CD4-positive, alpha-beta T cell treated with Interleukin-4 for 1 hour (primary cell): ENCODE results near the gene CRYM.
"Not testable (repeated sequence)": the region's sequence is repeated elsewhere in the genome, so short reads cannot be mapped to it uniquely, and the experiment has no call there.

ENCODE experiments used
- DNase-seq, 2 donors: peaks; one replicate each; pipeline ENCODE4 v3.0.0-alpha.2; 2020 to 2022

Gene CRYM

DNA sequence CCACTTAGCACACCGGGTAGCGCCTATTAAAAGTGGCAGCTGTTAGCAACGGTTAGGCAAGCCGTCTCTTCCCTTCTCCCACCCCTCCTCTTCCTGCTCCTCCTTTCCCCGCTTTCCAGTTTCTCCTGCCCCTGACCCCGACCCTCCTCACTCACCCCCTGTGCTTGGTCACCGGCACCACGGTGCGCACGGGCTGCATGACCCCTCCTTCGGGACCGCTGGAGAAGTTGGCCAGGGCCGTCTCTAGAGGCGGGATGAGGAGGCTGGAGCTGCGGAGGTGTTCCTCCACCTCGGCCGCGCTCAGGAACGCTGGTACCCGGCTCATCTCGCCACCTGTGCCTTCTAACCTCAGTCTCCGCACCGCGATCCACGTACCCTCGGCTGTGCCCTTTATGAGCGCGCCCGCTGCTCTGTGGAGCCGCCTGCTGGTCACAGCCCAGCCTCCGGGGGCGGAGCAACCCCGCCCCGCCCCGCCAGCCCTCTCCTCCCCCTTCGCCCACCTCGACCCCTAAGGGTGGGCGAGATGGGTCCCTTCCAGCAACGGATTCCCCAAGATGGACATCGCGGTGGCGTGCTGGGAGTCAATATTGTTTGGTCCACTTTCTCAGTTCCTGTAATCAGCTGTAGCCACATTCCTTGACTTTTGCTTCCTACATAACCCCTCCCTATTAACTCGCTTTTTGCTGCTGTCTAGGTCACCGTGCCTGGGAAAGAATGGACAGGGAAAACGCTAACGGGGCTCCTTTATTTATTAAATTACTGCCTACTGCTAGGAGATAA is at the start of gene CRYM:
Gene CRYM, minus strand, starts transcription at position 364 of the 780 bp plus-strand sequence. Its CDS starts 39 bp downstream, at position 325.
- peak in 1 of 2 donors; percentile 50 for DNase-seq

DNA sequence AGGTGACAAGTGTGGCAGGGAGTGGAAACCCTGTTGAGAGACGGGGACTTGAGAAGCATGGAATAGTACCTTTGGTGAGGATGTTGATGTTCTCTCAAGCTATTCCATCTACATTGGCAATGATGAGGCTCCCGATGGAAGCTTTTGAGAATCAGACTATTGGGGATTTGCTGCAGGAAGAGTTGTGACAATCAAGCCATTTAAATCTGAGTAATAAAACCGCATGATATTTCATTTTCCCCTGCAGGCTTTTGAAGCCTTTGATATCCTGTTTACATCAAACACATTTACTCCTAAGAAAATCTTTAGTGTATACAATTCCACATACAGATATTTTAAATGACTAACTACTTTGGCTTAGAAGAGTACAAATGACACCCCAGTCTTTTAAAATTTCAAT is 49.0 kb upstream of the CRYM start:
- DNase-seq, result no peak

- no peak for DNase-seq
These were observed 48.4 kb upstream of the CRYM start for GRCh38 chr16:21326459-21326858.

GRCh38 chr16:21324267-21324666 is 46.2 kb upstream of the CRYM start:
- DNase-seq, result no peak

- DNase-seq, result not testable (repeated sequence)
These were observed 44.2 kb upstream of the CRYM start for GRCh38 chr16:21322251-21322650.

DNA sequence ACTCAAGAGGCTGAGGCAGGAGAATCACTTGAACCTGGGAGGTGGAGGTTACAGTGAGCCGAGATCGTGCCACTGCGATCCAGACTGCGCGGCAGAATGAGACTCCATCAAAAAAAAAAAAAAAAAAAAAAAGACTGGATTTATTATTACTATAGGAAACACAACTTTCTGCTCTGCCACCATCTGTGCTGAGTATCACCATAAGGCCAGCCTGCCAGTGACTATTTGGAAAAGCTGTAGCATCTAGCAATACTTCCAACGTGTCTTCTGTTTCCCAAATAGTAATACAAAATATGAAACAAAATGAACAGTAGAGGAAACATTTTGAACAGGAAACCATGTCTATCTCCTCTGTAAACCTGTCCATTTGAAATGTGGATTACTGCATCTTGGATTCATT is 43.6 kb upstream of the CRYM start:
- DNase-seq, result no peak

DNA sequence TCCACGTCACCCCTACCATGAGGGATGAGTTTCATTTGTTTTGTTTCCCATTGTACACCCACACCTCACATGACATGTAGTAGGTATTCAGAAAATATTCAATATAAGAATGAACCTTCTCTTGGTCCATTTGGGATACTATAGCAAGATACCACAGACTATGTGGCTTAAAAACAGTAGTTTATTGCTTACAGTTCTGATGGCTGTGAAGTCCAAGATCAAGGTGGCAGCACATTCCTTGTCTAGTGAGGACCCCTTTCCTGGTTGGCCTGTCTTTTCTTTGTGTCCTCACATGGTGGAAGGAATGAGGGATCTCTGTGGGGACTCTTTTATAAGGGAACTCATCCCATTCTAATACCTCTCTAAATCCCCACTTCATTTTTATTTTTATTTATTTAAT is 36.2 kb upstream of the CRYM start:
- no peak for DNase-seq

GRCh38 chr16:21312863-21313372 is 34.8 kb upstream of the CRYM start:
- not testable (repeated sequence) for DNase-seq

DNA sequence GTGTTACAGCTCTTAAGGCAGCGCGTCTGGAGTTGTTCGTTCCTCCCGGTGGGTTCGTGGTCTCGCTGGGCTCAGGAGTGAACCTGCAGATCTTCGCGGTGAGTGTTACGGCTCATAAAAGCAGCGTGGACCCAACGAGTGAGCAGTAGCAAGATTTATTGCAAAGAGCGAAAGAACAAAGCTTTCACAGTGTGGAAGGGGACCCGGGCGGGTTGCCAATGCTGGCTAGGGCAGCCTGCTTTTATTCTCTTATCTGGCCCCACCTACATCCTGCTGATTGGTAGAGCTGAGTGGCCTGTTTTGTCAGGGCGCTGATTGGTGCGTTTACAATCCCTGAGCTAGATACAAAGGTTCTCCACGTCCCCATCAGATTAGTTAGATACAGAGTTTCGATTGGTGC is 34.0 kb upstream of the CRYM start:
- not testable (repeated sequence) for DNase-seq

- not testable (repeated sequence) for DNase-seq
These were observed 28.6 kb upstream of the CRYM start for GRCh38 chr16:21306712-21307111.

- DNase-seq, result no peak
These were observed 24.9 kb upstream of the CRYM start for GRCh38 chr16:21302898-21303528.

DNA sequence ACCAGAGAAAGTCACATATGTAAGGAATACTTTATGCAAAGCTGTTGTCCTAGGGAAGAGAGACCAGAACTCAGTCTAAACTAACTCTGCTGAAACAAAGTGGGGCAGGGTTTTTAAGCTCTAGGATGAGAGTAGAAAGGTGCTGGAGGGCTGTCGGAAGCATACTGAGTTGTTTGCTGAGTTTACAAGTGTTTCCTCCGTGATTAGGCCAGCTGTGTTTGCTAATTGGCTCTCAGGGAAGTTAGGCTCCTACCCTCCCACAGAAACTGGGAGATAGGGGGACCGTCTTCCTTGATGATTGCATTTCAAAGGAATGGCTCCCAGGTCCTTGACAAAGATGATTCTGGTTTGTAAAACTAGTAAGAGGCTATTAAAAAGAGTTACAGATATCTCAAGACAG is 24.4 kb upstream of the CRYM start:
- DNase-seq, result no peak

DNA sequence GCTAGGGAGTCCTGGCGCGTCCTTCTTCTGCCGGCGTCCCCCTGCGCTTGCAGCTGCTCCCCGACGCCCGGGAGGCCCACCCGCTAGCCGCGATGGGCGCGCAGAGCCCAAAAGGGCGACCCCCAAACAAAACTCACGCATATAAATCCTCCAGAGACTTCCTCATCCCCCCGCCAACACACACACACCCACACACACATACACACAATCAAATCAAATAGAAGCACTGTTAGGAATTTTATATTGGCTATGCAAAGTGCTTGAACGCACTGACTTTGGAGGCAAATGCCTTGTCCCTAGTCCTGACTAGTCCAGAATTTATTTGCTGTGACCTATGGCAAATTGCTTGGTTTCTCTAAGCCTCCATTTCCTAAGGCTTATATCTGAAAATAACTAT is 23.8 kb upstream of the CRYM start:
- no peak for DNase-seq

- peak; percentile 13 to 46 for DNase-seq
These were observed 23.2 kb upstream of the CRYM start for GRCh38 chr16:21301168-21301894.

DNA sequence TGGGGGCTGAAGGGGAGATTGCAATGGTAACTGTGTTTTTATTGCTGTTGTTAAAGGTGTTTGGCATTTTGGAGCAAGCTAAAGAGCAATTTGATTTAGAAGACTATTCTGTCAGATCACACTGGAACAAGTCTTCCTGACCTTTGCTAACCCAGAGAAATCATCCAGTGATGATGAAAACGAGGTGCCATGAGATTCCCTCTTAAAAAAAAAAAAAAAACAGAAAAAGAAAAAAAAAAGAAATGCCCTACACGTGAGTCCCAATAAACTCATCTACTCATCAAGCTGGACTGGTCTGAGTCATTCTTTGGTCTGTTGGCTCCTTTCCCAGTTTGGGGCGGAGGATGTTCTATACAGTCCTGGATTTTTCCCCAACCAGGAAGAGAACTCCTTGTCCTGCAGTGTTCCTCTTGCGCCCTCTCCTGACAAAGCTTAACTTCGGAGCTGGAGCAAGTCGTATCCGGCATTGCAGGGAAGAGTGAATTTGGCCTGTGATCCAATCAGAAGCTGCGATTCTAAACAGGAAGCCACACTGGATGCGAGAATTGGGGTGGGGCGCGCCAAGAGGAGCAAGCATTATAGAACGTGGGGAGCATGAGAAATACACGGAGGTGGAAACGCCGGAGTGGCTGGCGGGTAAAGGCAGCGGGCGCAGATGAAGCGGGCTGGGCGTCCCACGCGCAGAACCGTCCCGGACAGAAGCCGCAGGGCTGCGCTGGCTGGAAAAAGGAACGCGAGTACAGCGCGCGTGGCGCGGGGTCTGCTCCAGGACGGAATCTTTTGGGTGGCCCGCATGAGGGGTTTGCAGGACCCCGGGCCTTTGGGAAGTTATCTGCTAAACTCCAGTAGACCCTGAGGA is 22.4 kb upstream of the CRYM start:
- peak; percentile 39 to 76 for DNase-seq

DNA sequence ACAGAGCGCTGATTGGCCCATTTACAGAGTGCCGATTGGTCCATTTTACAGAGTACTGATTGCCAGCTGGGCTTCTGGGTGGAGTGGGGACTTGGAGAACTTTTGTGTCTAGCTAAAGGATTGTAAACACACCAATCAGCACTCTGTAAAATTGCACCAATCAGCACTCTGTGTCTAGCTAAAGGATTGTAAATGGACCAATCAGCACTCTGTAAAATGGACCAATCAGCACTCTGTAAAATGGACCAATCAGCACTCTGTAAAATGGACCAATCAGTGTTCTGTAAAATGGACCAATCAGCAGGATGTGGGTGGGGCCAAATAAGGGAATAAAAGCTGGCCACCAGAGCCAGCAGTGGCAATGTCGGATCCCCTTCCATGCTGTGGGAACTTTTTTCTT is 11.7 kb upstream of the CRYM start:
- DNase-seq, result not testable (repeated sequence)

- no peak for DNase-seq
These were observed 7.2 kb upstream of the CRYM start for GRCh38 chr16:21285314-21285713.

- DNase-seq, result no peak
These were observed 6.3 kb upstream of the CRYM start for GRCh38 chr16:21284414-21284813.

DNA sequence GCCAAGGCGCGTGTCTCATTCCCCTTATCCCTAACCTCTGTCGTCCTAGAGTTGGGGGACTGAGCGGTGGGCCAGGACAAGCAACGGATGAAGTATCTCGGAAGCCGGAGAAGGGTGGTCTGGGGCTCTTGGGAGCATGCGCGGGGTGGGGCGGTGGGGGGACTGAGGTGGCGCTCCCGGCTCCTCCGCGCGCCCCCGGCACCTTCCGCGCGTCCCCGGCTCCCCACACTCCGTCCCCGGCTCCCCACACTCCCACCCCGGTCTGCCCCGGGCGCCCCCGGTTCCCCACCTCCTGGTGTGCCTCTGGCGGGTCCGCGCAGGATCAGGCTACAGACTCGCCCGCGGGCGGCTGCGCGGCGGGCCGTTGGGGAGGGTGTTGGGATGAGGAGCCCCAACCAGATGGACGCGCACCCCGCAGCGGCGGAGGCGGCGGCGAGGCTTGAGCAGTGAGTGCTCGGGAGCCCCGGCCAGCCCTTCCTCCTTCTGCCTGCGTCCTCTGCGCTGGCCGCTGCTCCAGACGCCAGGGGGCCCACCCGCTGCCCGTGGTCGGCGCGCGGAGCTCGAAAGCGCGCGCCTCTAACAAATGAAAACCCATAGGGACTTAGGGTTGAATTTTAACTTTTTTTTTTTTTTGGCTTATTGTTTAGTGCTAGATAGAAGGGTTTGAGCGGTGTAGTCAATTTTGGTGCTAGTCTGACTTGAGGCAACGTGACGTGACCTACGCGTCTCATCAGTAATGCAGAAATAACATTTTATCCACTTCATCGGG is 5.6 kb upstream of the CRYM start:
- DNase-seq, result peak in 1 of 2 donors; percentile 22

GRCh38 chr16:21281698-21282389 is 3.8 kb upstream of the CRYM start:
- no peak for DNase-seq

DNA sequence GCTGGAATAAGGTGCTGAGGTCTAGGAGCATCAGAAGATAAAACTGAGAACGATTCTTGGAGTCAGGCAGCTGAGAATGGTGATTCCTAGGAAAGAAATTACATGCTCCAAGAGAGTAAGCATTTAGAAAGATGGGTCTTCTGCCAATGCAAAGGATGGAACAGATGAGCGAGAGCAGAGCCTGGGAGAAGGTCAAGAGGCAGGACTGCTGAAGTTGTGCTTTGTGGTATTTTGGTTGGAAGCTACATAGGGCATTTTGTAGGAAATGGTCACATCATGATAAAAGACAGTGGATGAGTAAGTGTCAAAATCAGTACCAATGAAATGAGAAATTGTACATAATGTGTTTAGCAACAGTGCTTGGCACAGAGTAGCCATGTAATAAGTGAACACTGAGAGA is 1.4 kb upstream of the CRYM start:
- DNase-seq, result no peak
